HFF-Myc (cell line): ENCODE data around the gene IFNGR1.

Experiments
- DNase-seq: peaks from one replicate; pipeline ENCODE4 v3.0.0-alpha.2; 2011; ENCODE audit warnings: low read depth; ENCODE audit errors: extremely low read depth
- H3K4me3 ChIP-seq: replicated peaks from 2 replicates; pipeline ENCODE4 v1.5.1; 2011; ENCODE audit warnings: low read depth, mild to moderate bottlenecking, control low read depth, low read length
- CTCF ChIP-seq: IDR thresholded peaks from 2 replicates; pipeline ENCODE4 v1.5.1; 2012; ENCODE audit warnings: mild to moderate bottlenecking, low read depth, low read length, control low read depth; ENCODE audit errors: missing control alignments

Gene IFNGR1

GRCh38 chr6:137218917-137219663 is at the start of gene IFNGR1:
Gene IFNGR1, minus strand, starts transcription at chr6:137219385. Its CDS starts 58 bp downstream, at chr6:137219327.
- peak within 1 kb of the TSS; percentile 65 for H3K4me3 ChIP-seq
- TF ChIP-seq CTCF = no peak
- DNase-seq = no peak

GRCh38 chr6:137268911-137269310 is 49.7 kb upstream of the IFNGR1 start:
- no peak for DNase-seq
- no peak for TF ChIP-seq CTCF

DNA sequence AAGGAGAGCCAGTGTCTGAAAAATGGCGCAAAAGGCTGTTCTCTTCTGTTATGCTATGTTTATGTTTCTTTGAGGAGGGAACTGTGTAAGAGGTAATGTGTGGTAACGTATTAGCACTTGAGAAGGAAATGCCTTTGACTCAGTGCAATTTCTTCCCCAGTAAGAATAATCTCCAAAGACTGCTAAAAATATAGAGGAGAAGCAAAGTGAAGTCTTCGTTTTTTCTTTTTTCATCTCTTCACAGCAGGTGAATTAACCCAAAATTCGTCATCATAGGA is 47.1 kb upstream of the IFNGR1 start:
- DNase-seq = no peak
- no peak for TF ChIP-seq CTCF
- H3K4me3 ChIP-seq = no peak overlapping the region

More at GRCh38 chr6:137268911-137269310, 49.7 kb upstream of the IFNGR1 start:
- no peak overlapping the region for H3K4me3 ChIP-seq

- H3K4me3 ChIP-seq = no peak overlapping the region
- TF ChIP-seq CTCF = no peak
- DNase-seq = no peak
Measured at GRCh38 chr6:137265561-137266308, 46.5 kb upstream of the IFNGR1 start.

DNA sequence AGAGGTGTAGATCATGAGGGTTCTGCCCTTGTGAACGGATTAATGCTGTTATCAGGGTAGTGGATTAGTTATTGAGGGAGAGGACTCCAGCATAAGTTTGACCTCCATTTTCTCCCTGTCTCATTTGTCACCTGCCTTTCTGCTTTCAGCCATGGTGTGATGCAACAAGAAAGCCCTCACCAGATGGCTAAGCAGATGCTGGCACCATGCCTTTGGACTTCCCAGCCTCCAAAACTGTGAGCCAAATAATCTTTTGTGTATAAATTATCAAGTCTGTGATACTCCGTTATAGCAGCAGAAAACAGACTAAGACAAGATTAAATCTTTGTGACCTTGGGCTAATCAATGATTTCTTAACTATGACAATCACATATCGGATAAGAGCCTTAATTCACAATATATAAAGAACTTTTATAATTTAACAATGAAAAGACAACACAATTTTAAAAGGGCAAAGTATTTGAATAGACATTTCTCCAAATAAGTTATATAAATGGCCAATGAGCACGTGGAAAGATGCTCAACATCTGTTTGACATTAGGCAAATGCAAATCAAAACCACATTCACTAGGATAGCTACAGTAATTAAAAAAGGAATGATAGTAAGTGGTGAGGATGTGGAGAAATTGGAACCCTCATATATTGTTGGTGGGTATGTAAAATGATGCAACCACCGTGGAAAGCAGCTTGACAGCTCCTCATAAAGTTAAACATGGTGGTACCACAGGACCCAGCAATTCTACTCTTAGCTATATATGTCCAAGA is 45.3 kb upstream of the IFNGR1 start:
- no peak for TF ChIP-seq CTCF
- DNase-seq = peak; percentile 38
- no peak overlapping the region for H3K4me3 ChIP-seq

- DNase-seq = no peak
- H3K4me3 ChIP-seq = no peak overlapping the region
- TF ChIP-seq CTCF = no peak
Measured at GRCh38 chr6:137261761-137262160, 42.6 kb upstream of the IFNGR1 start.
